B cell (primary cell): ENCODE measurements around the gene FAM131B.

Experiments
- EZH2 ChIP-seq: IDR thresholded peaks from 2 replicates; pipeline ENCODE4 v1.6.1; 2012; ENCODE audit warnings: borderline replicate concordance, low read depth, mild to moderate bottlenecking, moderate library complexity, low read length; ENCODE audit not compliant: insufficient read depth, poor library complexity, severe bottlenecking
- TF ChIP-seq, protein P1 (sequence below): fragments of 200-600 bp; IDR thresholded peaks from one replicate; pipeline ENCODE4 v1.8.0; 2022; ENCODE audit warnings: antibody characterized with exemption, mild to moderate bottlenecking

GRCh38 chr7:143408686-143409561 is 46.4 kb upstream of the FAM131B start, which contains the start of gene EPHA1:
- TF ChIP-seq, protein P1, sequence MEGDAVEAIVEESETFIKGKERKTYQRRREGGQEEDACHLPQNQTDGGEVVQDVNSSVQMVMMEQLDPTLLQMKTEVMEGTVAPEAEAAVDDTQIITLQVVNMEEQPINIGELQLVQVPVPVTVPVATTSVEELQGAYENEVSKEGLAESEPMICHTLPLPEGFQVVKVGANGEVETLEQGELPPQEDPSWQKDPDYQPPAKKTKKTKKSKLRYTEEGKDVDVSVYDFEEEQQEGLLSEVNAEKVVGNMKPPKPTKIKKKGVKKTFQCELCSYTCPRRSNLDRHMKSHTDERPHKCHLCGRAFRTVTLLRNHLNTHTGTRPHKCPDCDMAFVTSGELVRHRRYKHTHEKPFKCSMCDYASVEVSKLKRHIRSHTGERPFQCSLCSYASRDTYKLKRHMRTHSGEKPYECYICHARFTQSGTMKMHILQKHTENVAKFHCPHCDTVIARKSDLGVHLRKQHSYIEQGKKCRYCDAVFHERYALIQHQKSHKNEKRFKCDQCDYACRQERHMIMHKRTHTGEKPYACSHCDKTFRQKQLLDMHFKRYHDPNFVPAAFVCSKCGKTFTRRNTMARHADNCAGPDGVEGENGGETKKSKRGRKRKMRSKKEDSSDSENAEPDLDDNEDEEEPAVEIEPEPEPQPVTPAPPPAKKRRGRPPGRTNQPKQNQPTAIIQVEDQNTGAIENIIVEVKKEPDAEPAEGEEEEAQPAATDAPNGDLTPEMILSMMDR: no peak
- no peak for TF ChIP-seq EZH2
